Spinal cord (tissue), 10 donors: ENCODE measurements around the gene DAAM1. TPM values are rescaled to one million over a fixed set of nuclear protein-coding genes. Genes with fewer than 3 reads are reported as not detected.
A peak's percentile ranks its signal among the peaks of the same experiment; 100 is the strongest.

Source experiments
- DNase-seq, 6 donors: peaks; one replicate each; pipeline versions ENCODE4 v3.0.0 to v3.0.0-alpha.2; 2013 to 2015; ENCODE audit warnings: low spot score in 6 of 6, low read depth in 4 of 6
- H3K27ac ChIP-seq: one replicate; pipeline ENCODE4 v1.5.1; 2013; ENCODE audit warnings: low read depth, low read length, control low read depth
- H3K27me3 ChIP-seq: one replicate; pipeline ENCODE4 v1.6.1; 2013; ENCODE audit warnings: low read length; ENCODE audit not compliant: control insufficient read depth, insufficient read depth
- H3K36me3 ChIP-seq: one replicate; pipeline ENCODE4 v1.6.1; 2013; ENCODE audit warnings: low read length; ENCODE audit not compliant: control insufficient read depth, insufficient read depth
- H3K4me1 ChIP-seq: one replicate; pipeline ENCODE4 v1.6.1; 2013; ENCODE audit warnings: low read length; ENCODE audit not compliant: control insufficient read depth, insufficient read depth
- H3K4me3 ChIP-seq: one replicate; pipeline ENCODE4 v1.5.1; 2013; ENCODE audit warnings: low read depth, low read length, control low read depth
- H3K9me3 ChIP-seq: one replicate; pipeline ENCODE4 v1.6.1; 2013; ENCODE audit warnings: low read length; ENCODE audit not compliant: control insufficient read depth, insufficient read depth
- WGBS: methylation state at CpG from one replicate; pipeline ENCODE4 v1.1.5; 2013; ENCODE audit warnings: missing lambda C conversion rate; ENCODE audit not compliant: insufficient coverage; 5-methylcytosine and 5-hydroxymethylcytosine counted together
- polyA plus RNA-seq, 2 donors: library from polyadenylated mRNA; unstranded; fragments of 120-200 nt; gene quantifications; one replicate each; pipeline ENCODE4 v1.2.1, GENCODE V29; 2013; ENCODE audit not compliant: insufficient read length in 2 of 2
- total RNA-seq, 2 donors: library from RNA; depleted of rRNA in 1 of 2; stranded (reverse); fragments of 120-200 nt in 1 of 2; fragments of >200 nt in 1 of 2; gene quantifications; one replicate each; pipeline versions ENCODE4 v1.2.3 to v1.2.4, GENCODE V29; 2013 to 2014
- donor health status: healthy.

Gene DAAM1
- total and polyA plus RNA-seq, 4 donors: 32.9 to 78.0 (median 61.7) TPM

DNA sequence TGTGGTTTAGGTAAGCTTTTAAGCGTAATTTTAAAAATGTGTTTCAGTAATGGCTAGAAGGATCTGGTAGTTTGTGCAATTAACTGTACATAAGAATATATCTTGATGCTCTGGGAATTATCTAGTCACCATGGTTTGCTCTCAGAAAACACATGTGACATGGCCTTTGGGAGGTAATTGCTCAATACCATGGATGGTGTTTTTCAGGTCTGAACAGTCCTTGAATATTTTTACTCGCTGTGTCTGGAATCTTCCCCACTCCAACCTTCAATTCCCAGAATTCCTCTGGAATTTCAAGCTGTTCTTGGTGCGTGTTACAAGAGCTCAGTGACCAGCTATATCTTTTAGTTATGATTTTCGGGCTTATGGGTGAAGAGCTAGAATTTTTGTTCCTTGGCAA lies 85.3 kb downstream of the DAAM1 start:
- Histone ChIP-seq H3K4me1 (peaks cover 4% of the 10 kb centered on the region), H3K27me3 (no peaks in the 10 kb centered on the region)
- WGBS: no CpG with 5 or more reads among the region's 4 CpGs

GRCh38 chr14:59274991-59275391 lies 86.5 kb downstream of the DAAM1 start:
- Histone ChIP-seq H3K9me3 (no peaks in the 10 kb centered on the region), H3K27ac (no peak overlapping the region), H3K4me3 (no peak overlapping the region), H3K36me3 (no peaks in the 10 kb centered on the region), H3K27me3 (no peaks in the 10 kb centered on the region), H3K4me1 (peaks cover 4% of the 10 kb centered on the region)
- peak in 5 of 6 donors; percentile 10 to 81 (median 28) for DNase-seq
- WGBS: 25% methylated on average over 1 of the region's 3 CpGs

More for the DNA sequence above, 85.3 kb downstream of the DAAM1 start:
- H3K27ac ChIP-seq: no peak overlapping the region
- no peak overlapping the region for H3K4me3 ChIP-seq
- H3K9me3 ChIP-seq: no peaks in the 10 kb centered on the region
- H3K36me3 ChIP-seq: no peaks in the 10 kb centered on the region
- DNase-seq: no peak

GRCh38 chr14:59275668-59276067 lies 87.2 kb downstream of the DAAM1 start:
- Histone ChIP-seq H3K36me3 (no peaks in the 10 kb centered on the region), H3K27me3 (no peaks in the 10 kb centered on the region), H3K27ac (no peak overlapping the region), H3K4me3 (no peak overlapping the region), H3K4me1 (peaks cover 4% of the 10 kb centered on the region), H3K9me3 (no peaks in the 10 kb centered on the region)
- no peak for DNase-seq

GRCh38 chr14:59276235-59276634 lies 87.8 kb downstream of the DAAM1 start:
- Histone ChIP-seq H3K4me1 (peaks cover 4% of the 10 kb centered on the region), H3K27ac (no peak overlapping the region)

GRCh38 chr14:59277659-59278058 lies 89.2 kb downstream of the DAAM1 start:
- no CpG with 5 or more reads among the region's 2 CpGs for WGBS
- Histone ChIP-seq H3K27me3 (no peaks in the 10 kb centered on the region), H3K9me3 (no peaks in the 10 kb centered on the region), H3K4me1 (peaks cover 4% of the 10 kb centered on the region), H3K4me3 (no peak overlapping the region), H3K27ac (no peak overlapping the region), H3K36me3 (peaks cover 3% of the 10 kb centered on the region)
- DNase-seq: no peak

More at GRCh38 chr14:59276235-59276634, 87.8 kb downstream of the DAAM1 start:
- Histone ChIP-seq H3K9me3 (no peaks in the 10 kb centered on the region), H3K36me3 (peaks cover under 1% of the 10 kb centered on the region), H3K4me3 (no peak overlapping the region), H3K27me3 (no peaks in the 10 kb centered on the region)
- DNase-seq: no peak

GRCh38 chr14:59278111-59278510 lies 89.6 kb downstream of the DAAM1 start:
- no peak overlapping the region for H3K27ac ChIP-seq
- no peak overlapping the region for H3K4me3 ChIP-seq
- WGBS: 70% methylated on average over 2 of the region's 2 CpGs
- H3K27me3 ChIP-seq: no peaks in the 10 kb centered on the region
- no peak for DNase-seq
- no peaks in the 10 kb centered on the region for H3K9me3 ChIP-seq
- H3K4me1 ChIP-seq: peaks cover 4% of the 10 kb centered on the region
- H3K36me3 ChIP-seq: peaks cover 3% of the 10 kb centered on the region

- 91% methylated on average over 5 of the region's 5 CpGs for WGBS
- Histone ChIP-seq H3K36me3 (peaks cover 3% of the 10 kb centered on the region), H3K4me3 (no peak overlapping the region), H3K9me3 (no peaks in the 10 kb centered on the region), H3K27me3 (no peaks in the 10 kb centered on the region), H3K4me1 (no peaks in the 10 kb centered on the region), H3K27ac (no peak overlapping the region)
- DNase-seq: no peak
Measured at GRCh38 chr14:59280961-59281360, 92.5 kb downstream of the DAAM1 start.

GRCh38 chr14:59281609-59282377 lies 93.3 kb downstream of the DAAM1 start:
- no peaks in the 10 kb centered on the region for H3K27me3 ChIP-seq
- no CpG with 5 or more reads among the region's 3 CpGs for WGBS
- no peaks in the 10 kb centered on the region for H3K4me1 ChIP-seq
- no peaks in the 10 kb centered on the region for H3K9me3 ChIP-seq
- no peak for DNase-seq
- peaks cover 3% of the 10 kb centered on the region for H3K36me3 ChIP-seq
- H3K4me3 ChIP-seq: no peak overlapping the region
- no peak overlapping the region for H3K27ac ChIP-seq

GRCh38 chr14:59282378-59282765 lies 93.9 kb downstream of the DAAM1 start:
- no peaks in the 10 kb centered on the region for H3K9me3 ChIP-seq
- H3K27ac ChIP-seq: no peak overlapping the region
- H3K36me3 ChIP-seq: peaks cover 3% of the 10 kb centered on the region
- no peaks in the 10 kb centered on the region for H3K4me1 ChIP-seq
- H3K27me3 ChIP-seq: no peaks in the 10 kb centered on the region
- WGBS: 100% methylated on average over 2 of the region's 3 CpGs
- no peak overlapping the region for H3K4me3 ChIP-seq
- DNase-seq: no peak

DNA sequence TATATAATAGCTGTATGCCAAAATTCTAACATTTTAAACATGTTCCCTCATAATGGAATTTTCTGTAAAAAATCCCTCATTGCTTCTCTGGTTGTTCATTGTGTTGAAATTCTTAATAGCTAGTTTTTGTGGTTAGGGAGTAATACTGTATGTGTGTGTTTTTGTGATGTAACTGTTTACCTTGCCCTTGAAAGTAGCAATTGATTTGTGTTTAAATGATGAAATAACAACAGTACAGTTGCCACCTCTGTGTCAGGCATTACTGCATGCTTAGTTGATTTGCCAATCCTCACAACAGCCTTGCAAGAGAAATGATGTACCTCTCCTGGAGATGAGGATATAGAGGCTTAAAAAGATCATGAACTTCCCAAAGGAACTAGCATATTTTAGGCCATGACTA lies 94.9 kb downstream of the DAAM1 start:
- Histone ChIP-seq H3K27ac (no peak overlapping the region), H3K27me3 (no peaks in the 10 kb centered on the region), H3K9me3 (no peaks in the 10 kb centered on the region), H3K36me3 (peaks cover 3% of the 10 kb centered on the region), H3K4me3 (no peak overlapping the region), H3K4me1 (no peaks in the 10 kb centered on the region)
- DNase-seq: no peak
